Mucosa of descending colon (tissue), 3 donors: ENCODE results near the gene FBN1. TPM values are rescaled to one million over a fixed set of nuclear protein-coding genes. Genes with fewer than 3 reads are reported as not detected.
A peak's percentile ranks its signal among the peaks of the same experiment; 100 is the strongest.

ENCODE experiments used
- ATAC-seq: fragments of 200-7000 bp; cut with Tn5 transposase; one replicate; pipeline ENCODE4 v1.9.1; 2020; ENCODE audit warnings: mild to moderate bottlenecking, moderate library complexity
- DNase-seq, 3 donors: peaks; one replicate each; pipeline ENCODE4 v3.0.0-alpha.2; 2020
- H3K36me3 ChIP-seq: fragments of 200-600 bp; one replicate; pipeline ENCODE4 v1.8.0; 2021; ENCODE audit warnings: low read depth, mild to moderate bottlenecking
- H3K4me1 ChIP-seq: fragments of 200-600 bp; one replicate; pipeline ENCODE4 v1.8.0; 2021; ENCODE audit warnings: low read depth, mild to moderate bottlenecking
- H3K4me3 ChIP-seq: fragments of 200-600 bp; one replicate; pipeline ENCODE4 v1.8.0; 2021; ENCODE audit warnings: mild to moderate bottlenecking
- H3K9me3 ChIP-seq: fragments of 200-600 bp; one replicate; pipeline ENCODE4 v1.8.0; 2021; ENCODE audit warnings: mild to moderate bottlenecking
- CTCF ChIP-seq: fragments of 200-600 bp; IDR thresholded peaks from one replicate; pipeline ENCODE4 v1.8.0; 2022; ENCODE audit warnings: antibody characterized with exemption, mild to moderate bottlenecking
- intact Hi-C, 2 donors: fragments of 100-400 bp; cut with DNase I in 1 of 2; cut with micrococcal nuclease in 1 of 2; formaldehyde crosslinking; loops; one replicate each; pipeline versions ENCODE4 v1.11.0 to v1.11.1; 2022; cut with DNase I, micrococcal nuclease
- total RNA-seq, 3 donors: library from RNA; stranded (reverse); fragmentation: NEBNext Ultra II Directional in 2 of 3; extraction: Animal tissue kit (Norgen Biotek cat#: 25700) in 2 of 3; gene quantifications; one replicate each; pipeline versions ENCODE4 v1.2.1 to v1.2.4, GENCODE V29; 2021 to 2023
- donor health status: DM: no; HTN: no; CAD: no; lungs with moderate emphysema.
- donor health status: DM: no; HTN: no; CAD: no.
- donor health status: DM: no; HTN: yes; CAD: no.

Gene FBN1
- total RNA-seq, 3 donors from 2014 or later: 9.3 to 47.9 (median 35.9) TPM

- Histone ChIP-seq H3K4me3 (no peak overlapping the region), H3K4me1 (peaks cover 4% of the 10 kb centered on the region), H3K36me3 (no peaks in the 10 kb centered on the region), H3K9me3 (no peaks in the 10 kb centered on the region)
- intact Hi-C loops: no loop called here
- DNase-seq: no peak
- ATAC-seq: no peak
- TF ChIP-seq CTCF: no peak
Observed at GRCh38 chr15:48391950-48392349, 253.6 kb downstream of the FBN1 start.

- intact Hi-C loops: no loop called here
- Histone ChIP-seq H3K9me3 (no peaks in the 10 kb centered on the region), H3K4me1 (peaks cover 4% of the 10 kb centered on the region), H3K36me3 (no peaks in the 10 kb centered on the region), H3K4me3 (no peak overlapping the region)
- no peak for ATAC-seq
- no peak for TF ChIP-seq CTCF
- DNase-seq: no peak
Observed at GRCh38 chr15:48389691-48390143, 255.8 kb downstream of the FBN1 start.

GRCh38 chr15:48388910-48389309, 256.6 kb downstream of the FBN1 start:
- H3K4me1 ChIP-seq: peaks cover 4% of the 10 kb centered on the region
- no peak for TF ChIP-seq CTCF
- intact Hi-C loops: no loop called here
- no peaks in the 10 kb centered on the region for H3K36me3 ChIP-seq
- no peak for DNase-seq
- no peaks in the 10 kb centered on the region for H3K9me3 ChIP-seq
- no peak for ATAC-seq
- H3K4me3 ChIP-seq: no peak overlapping the region

- ATAC-seq (no peak), DNase-seq (peak in 1 of 3 donors; percentile 18)
- no peaks in the 10 kb centered on the region for H3K36me3 ChIP-seq
- H3K4me3 ChIP-seq: no peak overlapping the region
- H3K9me3 ChIP-seq: no peaks in the 10 kb centered on the region
- H3K4me1 ChIP-seq: no peaks in the 10 kb centered on the region
- intact Hi-C loops: no loop called here
- no peak for TF ChIP-seq CTCF
Observed at GRCh38 chr15:48388016-48388851, 257.3 kb downstream of the FBN1 start.

GRCh38 chr15:48385031-48385830, 260.3 kb downstream of the FBN1 start:
- no peak overlapping the region for H3K4me3 ChIP-seq
- no peak for TF ChIP-seq CTCF
- DNase-seq (no peak), ATAC-seq (no peak)
- no peaks in the 10 kb centered on the region for H3K4me1 ChIP-seq
- intact Hi-C loops: no loop called here
- H3K36me3 ChIP-seq: no peaks in the 10 kb centered on the region
- no peaks in the 10 kb centered on the region for H3K9me3 ChIP-seq
